Natural killer cell (primary cell): ENCODE measurements around the gene TFF3. TPM values are rescaled to one million over a fixed set of nuclear protein-coding genes. Genes with fewer than 3 reads are reported as not detected.

Experiments
- ATAC-seq, 3 donors: fragments of 150-1000 bp in 2 of 3; fragments of 200-7000 bp in 1 of 3; cut with Tn5 transposase; 1 replicate in 1 of 3; 2 replicates in 2 of 3; pipeline ENCODE4 v1.10.0; 2021; ENCODE audit warnings: mild to moderate bottlenecking in 2 of 3, moderate library complexity in 2 of 3
- DNase-seq, 2 donors: peaks; one replicate each; pipeline versions ENCODE4 v3.0.0 to v3.0.0-alpha.2; 2013 to 2021; ENCODE audit warnings: mixed read lengths in 1 of 2
- H3K27ac ChIP-seq: one replicate; pipeline ENCODE4 v1.5.1; 2013; ENCODE audit warnings: mild to moderate bottlenecking, low read length
- H3K27me3 ChIP-seq: one replicate; pipeline ENCODE4 v1.6.1; 2013; ENCODE audit warnings: low read length; ENCODE audit not compliant: control insufficient read depth, insufficient read depth
- H3K36me3 ChIP-seq: one replicate; pipeline ENCODE4 v1.6.1; 2013; ENCODE audit warnings: low read length; ENCODE audit not compliant: control insufficient read depth, insufficient read depth
- H3K4me1 ChIP-seq: one replicate; pipeline ENCODE4 v1.6.1; 2013; ENCODE audit warnings: low read length; ENCODE audit not compliant: control insufficient read depth, insufficient read depth
- H3K4me3 ChIP-seq: one replicate; pipeline ENCODE4 v1.5.1; 2013; ENCODE audit warnings: low read length
- H3K9me3 ChIP-seq: one replicate; pipeline ENCODE4 v1.6.1; 2013; ENCODE audit warnings: low read length; ENCODE audit not compliant: control insufficient read depth, insufficient read depth
- H3K27ac Mint-ChIP-seq, 2 donors: one replicate each; pipeline ENCODE4 v1.8.0; 2022; ENCODE audit warnings: mild to moderate bottlenecking in 2 of 2, mixed read lengths in 2 of 2, moderate library complexity in 1 of 2
- H3K27me3 Mint-ChIP-seq, 2 donors: one replicate each; pipeline ENCODE4 v1.8.0; 2022; ENCODE audit warnings: low read depth in 2 of 2, mixed read lengths in 2 of 2
- H3K36me3 Mint-ChIP-seq: one replicate; pipeline ENCODE4 v1.8.0; 2022; ENCODE audit warnings: mixed read lengths
- H3K4me1 Mint-ChIP-seq, 2 donors: one replicate each; pipeline ENCODE4 v1.8.0; 2022; ENCODE audit warnings: mixed read lengths in 2 of 2
- H3K4me3 Mint-ChIP-seq: one replicate; pipeline ENCODE4 v1.8.0; 2022; ENCODE audit warnings: mild to moderate bottlenecking, moderate library complexity, mixed read lengths
- H3K9me3 Mint-ChIP-seq, 2 donors: one replicate each; pipeline ENCODE4 v1.8.0; 2022; ENCODE audit warnings: mixed read lengths in 2 of 2
- CTCF ChIP-seq: fragments of 200-600 bp; IDR thresholded peaks from one replicate; pipeline ENCODE4 v1.8.0; 2022; ENCODE audit warnings: antibody characterized with exemption
- WGBS: methylation state at CpG from one replicate; pipeline ENCODE4 v1.1.7; 2013; ENCODE audit warnings: missing lambda C conversion rate; ENCODE audit not compliant: insufficient coverage; 5-methylcytosine and 5-hydroxymethylcytosine counted together
- intact Hi-C: fragments of 100-400 bp; cut with micrococcal nuclease; formaldehyde crosslinking; loops from one replicate; pipeline ENCODE4 v1.14.2; 2022
- total RNA-seq, 4 donors: library from RNA; stranded (reverse); fragments of 120-200 nt in 1 of 4; gene quantifications; one replicate each; pipeline versions ENCODE4 v1.2.3 to v1.2.4, GENCODE V29; 2013 to 2022

TFF3 gene
- total RNA-seq, 3 donors from 2014 or later (not counting 1 experiment from before 2014, with no cell fraction given) = not detected

- H3K4me3 ChIP-seq = no peak overlapping the region
- no peaks in the 10 kb centered on the region for H3K36me3 Mint-ChIP-seq
- H3K27ac ChIP-seq = no peak overlapping the region
- peaks cover 4% of the 10 kb centered on the region for H3K27me3 ChIP-seq
- H3K9me3 Mint-ChIP-seq = no peaks in the 10 kb centered on the region
- intact Hi-C loops = no loop called here
- no peak overlapping the region for H3K27ac Mint-ChIP-seq
- H3K27me3 Mint-ChIP-seq = peaks cover 0 to 8% of the 10 kb centered on the region in 2 donors
- WGBS = 84% methylated on average over 16 of the region's 16 CpGs
- H3K4me1 Mint-ChIP-seq = no peaks in the 10 kb centered on the region
- TF ChIP-seq CTCF = no peak
- ATAC-seq (no peak), DNase-seq (no peak)
- H3K4me3 Mint-ChIP-seq = no peak overlapping the region
- peaks cover 8% of the 10 kb centered on the region for H3K4me1 ChIP-seq
- no peaks in the 10 kb centered on the region for H3K9me3 ChIP-seq
- H3K36me3 ChIP-seq = no peaks in the 10 kb centered on the region
These were observed 2.5 kb downstream of the TFF3 start for GRCh38 chr21:42312626-42313104.

- Mint-ChIP-seq H3K36me3 (no peaks in the 10 kb centered on the region), H3K9me3 (no peaks in the 10 kb centered on the region), H3K4me3 (no peak overlapping the region), H3K4me1 (no peaks in the 10 kb centered on the region), H3K27ac (no peak overlapping the region), H3K27me3 (peaks cover 5 to 8% of the 10 kb centered on the region in 2 donors)
- H3K4me1 ChIP-seq = peaks cover 8% of the 10 kb centered on the region
- H3K36me3 ChIP-seq = no peaks in the 10 kb centered on the region
- H3K27me3 ChIP-seq = peaks cover 4% of the 10 kb centered on the region
- ATAC-seq = no peak
- intact Hi-C loops = no loop called here
- no peak overlapping the region for H3K27ac ChIP-seq
- no peak overlapping the region for H3K4me3 ChIP-seq
- H3K9me3 ChIP-seq = no peaks in the 10 kb centered on the region
- no peak for TF ChIP-seq CTCF
- WGBS = 92% methylated on average over 20 of the region's 21 CpGs
- DNase-seq = no peak
These were observed 3.2 kb downstream of the TFF3 start for GRCh38 chr21:42311816-42312625.

- no peak for ATAC-seq
- no peaks in the 10 kb centered on the region for H3K9me3 Mint-ChIP-seq
- H3K27ac ChIP-seq = no peak overlapping the region
These were observed 4.0 kb downstream of the TFF3 start for GRCh38 chr21:42311160-42311559.

More at GRCh38 chr21:42311160-42311559, 4.0 kb downstream of the TFF3 start:
- Histone ChIP-seq H3K27me3 (peaks cover 4% of the 10 kb centered on the region), H3K4me1 (peaks cover 13% of the 10 kb centered on the region), H3K36me3 (no peaks in the 10 kb centered on the region), H3K4me3 (no peak overlapping the region), H3K9me3 (no peaks in the 10 kb centered on the region)
- Mint-ChIP-seq H3K27ac (no peak overlapping the region), H3K4me3 (no peak overlapping the region), H3K36me3 (no peaks in the 10 kb centered on the region), H3K27me3 (peaks cover 14% of the 10 kb centered on the region in 2 donors), H3K4me1 (no peaks in the 10 kb centered on the region)
- DNase-seq = no peak
- no peak for TF ChIP-seq CTCF
- 97% methylated on average over 14 of the region's 14 CpGs for WGBS
- intact Hi-C loops = no loop called here
